HG03095 (cell line): Measurements from ENCODE around the gene RNGTT.
"Not testable (repeated sequence)": the region's sequence is repeated elsewhere in the genome, so short reads cannot be mapped to it uniquely, and the experiment has no call there.

Source experiments
- ATAC-seq: cut with Tn5 transposase; IDR thresholded peaks from one replicate; pipeline ENCODE4 v1.9.1; 2021; ENCODE audit warnings: moderate library complexity; ENCODE audit not compliant: unreplicated experiment

Gene RNGTT

DNA sequence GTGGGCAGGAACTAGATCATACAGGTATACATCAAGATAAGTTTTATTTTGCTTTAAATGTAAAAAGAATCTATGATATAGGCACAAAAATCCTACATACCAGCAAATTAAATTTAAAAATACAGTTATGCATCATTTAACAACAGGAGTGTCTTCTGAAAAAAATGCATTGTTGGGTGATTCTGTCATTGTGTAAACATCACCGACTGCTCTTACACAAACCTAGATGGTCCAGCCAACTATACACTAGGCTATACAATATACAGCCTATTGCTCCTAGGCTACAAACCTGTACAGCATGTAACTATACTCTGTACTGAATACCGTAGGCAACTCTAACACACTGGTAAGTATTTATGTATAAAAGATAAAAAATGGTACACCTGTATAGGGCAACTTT is 139.4 kb downstream of the RNGTT start:
- no peak for ATAC-seq

DNA sequence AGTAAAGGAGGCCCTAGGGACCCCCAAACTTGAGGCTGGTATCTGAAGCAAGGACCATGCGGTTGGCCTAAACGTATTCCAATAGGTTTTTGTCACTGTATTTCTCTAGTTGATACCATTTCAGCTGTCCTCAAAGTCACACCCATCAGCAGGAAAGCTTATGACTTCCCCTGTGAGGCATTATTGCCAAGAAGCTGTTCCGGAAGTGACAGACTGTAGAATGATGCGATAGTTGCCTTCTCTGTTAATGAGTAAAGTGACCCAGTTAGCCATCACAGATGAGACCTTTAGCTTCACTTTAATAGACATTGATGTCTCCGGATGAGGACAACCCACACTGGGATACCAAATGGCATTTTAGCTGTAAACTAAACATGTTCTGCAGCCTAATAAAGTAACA is 147.9 kb downstream of the RNGTT start:
- ATAC-seq, result no peak

DNA sequence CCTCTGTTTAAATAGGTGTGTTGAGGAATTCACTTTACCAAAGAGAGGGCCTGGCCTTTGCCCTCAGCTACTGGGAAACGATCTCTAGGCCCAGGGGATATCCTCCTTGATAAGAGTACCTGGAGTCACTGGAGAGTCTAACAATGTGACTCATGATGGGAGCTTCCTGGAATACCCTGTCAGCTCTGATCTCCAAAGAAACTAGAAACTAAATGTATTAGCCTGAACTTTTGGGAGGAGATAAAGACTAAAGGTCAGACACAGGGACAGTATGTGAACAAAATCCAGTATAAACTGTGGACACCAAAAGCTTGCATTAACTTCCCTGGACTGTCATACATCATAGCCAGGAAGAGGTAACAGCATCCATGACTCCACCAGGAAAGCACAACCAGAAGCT is 148.5 kb downstream of the RNGTT start:
- no peak for ATAC-seq

DNA sequence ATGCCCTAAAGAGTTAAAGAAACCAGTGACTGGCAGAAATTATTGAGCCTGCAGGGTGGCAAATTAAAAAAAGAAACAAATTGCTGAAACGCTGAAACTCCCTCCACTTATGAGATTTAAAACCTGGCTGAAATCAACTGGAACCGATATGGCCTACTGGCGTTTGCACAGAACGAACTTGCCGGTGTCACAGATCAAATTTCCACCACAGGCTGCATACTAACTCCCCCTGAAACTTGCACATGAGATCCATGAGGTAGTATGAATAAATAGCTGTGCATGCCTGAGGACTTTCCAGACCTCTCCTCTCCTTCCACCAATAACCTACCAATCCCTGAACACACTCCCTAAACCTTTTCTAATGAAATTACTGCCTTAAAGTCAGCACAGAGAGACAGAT is 150.4 kb downstream of the RNGTT start:
- ATAC-seq, result no peak

DNA sequence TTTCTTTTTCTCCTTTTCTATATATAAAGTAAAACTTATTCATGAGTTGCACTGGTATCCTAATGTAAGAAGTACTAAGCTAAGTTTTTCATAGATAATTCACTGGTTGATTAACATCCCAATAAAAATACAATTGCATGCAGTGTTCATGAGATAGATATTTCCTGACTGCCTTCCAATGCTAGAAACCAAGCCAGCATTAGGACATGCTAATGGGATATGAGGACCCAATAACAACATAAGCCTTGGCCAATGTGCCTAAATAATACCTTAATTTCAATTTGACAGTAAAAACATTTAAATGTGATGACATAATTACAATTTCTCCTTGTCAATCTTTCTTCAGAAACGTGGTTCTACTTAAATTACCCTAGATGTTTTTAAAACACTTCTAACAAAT is 152.7 kb downstream of the RNGTT start:
- no peak for ATAC-seq

DNA sequence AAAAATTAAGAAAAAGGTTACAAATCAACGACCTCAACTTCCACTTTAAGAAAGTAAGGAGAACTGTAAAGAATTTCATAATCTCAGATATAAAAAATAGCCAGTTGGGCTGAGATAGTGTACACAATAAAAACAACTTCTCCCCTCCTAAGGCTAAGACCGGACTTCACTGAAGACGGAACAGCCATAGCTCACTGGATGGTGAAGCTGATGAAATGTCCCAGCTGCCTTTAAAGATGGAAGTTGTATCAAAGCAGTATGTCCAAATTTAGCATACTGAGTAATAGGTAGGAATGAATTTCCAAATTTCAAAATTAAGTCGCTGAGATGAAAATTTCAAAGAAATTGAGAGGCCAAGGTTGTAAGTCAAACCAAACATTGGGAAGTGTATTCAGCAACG is 153.3 kb downstream of the RNGTT start:
- ATAC-seq, result no peak

DNA sequence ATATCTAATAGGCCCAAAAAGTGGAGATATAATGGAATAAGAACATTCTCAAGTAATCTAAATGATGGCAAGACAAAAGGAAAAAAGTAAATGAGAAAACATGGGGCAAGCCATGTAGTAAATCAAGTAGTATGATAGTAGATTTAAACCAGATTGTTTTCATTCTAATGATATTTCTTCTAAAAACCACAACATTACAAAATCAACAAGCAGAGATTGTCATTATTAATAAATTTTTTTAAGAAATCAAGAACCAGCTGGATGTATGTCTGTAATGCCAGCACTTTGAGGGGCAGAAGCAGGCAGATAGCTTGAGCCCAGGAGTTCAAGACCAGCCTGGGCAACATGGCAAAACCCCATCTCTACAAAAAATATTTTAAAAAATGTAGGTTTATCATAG is 155.0 kb downstream of the RNGTT start:
- no peak for ATAC-seq

DNA sequence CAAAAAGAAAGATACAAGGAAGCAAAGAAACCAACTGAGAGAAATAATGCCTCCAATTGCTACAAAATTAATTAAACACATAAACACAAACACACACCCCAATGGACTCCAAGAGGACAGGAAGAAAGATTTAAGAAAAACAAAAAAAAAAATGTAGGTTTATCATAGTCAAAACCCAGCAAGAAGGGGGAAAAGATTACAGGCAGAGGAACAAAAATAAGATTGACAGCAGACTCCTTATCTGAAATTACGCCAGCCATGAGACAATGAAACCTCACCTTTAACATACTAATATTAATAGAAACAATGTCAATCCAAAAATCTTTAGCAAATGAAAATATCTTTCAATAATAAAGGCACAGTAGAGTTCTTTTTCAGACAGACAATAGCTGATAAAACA is 155.8 kb downstream of the RNGTT start:
- ATAC-seq, result no peak

DNA sequence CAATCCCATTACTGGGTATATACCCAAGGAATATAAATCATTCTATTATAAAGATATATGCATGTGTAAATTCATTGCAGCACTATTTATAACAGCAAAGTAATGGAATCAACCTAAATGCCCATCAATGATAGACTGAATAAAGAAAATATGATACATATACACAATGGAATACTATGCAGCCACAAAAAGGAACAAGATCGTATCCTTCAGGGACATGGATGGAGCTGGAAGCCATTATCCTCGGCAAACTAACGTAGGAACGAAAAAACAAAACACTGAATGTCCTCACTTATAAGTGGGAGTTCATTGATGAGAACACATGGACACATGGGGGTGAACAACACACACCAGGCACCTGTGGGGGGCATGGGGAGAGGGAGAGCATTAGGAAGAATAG is 156.7 kb downstream of the RNGTT start:
- no peak for ATAC-seq

DNA sequence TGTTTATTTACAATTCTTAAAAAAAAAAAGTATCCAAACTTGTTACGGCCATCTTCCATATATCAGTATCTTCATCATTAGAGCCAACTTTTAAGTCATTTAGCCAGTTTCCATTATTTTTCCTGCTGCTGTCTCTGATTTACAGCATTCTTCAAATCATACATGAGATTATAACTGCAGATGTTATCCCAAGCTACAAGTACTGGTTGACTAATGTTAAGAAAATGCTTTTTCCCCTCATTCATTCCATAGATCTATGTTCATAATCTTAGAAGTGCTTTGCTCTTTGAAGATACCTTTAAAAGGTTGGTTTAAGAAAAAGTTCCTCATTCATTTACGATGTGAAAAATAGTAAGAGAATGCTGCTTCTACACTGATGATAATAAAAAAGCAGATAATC is 158.7 kb downstream of the RNGTT start:
- no peak for ATAC-seq

DNA sequence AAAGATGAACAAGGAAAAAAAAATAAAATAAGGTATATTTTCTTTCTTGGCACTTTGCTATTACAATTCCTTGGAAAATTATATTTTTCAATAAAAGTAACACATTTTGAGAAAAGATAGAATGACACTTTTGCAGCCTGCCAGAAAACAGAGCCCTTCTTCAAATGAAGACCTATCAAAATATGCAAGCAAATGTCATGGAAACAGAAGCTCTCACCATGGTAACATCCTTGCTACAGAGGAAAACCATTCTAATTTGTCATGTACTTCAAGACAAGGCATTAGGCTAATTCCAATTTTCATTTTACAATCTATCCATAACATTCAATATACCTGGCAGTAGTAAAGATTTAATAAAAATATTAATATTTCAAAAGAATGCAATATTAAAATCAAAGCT is 177.9 kb downstream of the RNGTT start:
- no peak for ATAC-seq

DNA sequence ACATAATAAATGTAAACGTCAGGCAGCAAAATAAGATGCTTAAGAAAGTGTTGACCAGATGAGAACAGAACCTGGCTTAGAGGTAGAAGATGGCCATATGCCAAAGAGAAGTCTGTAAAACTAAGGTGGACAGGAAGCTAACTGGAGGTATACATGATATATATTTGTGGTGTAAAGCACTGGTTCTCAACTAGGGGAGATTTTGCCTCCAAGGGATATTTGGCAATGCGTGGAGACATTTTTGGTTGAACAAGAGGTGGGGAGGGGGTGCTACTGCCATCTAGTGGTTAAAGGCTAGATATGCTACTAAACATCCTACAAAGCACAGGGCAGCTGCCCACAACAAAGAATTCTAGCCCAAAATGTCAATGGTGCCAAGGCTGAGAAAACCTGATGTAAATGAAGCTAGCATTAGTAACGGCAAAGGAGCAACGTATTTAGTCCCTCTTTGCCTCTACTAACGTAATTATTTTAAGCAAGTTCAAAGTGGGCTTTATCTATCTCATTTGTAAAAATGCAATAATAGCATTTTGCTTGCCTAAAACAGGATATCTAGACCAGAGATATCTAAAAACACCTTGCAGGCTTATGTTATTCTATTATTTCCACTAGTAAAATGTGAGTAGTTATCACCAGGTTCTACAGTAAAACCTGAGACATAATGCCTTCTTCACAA is 182.6 kb downstream of the RNGTT start:
- no peak for ATAC-seq

DNA sequence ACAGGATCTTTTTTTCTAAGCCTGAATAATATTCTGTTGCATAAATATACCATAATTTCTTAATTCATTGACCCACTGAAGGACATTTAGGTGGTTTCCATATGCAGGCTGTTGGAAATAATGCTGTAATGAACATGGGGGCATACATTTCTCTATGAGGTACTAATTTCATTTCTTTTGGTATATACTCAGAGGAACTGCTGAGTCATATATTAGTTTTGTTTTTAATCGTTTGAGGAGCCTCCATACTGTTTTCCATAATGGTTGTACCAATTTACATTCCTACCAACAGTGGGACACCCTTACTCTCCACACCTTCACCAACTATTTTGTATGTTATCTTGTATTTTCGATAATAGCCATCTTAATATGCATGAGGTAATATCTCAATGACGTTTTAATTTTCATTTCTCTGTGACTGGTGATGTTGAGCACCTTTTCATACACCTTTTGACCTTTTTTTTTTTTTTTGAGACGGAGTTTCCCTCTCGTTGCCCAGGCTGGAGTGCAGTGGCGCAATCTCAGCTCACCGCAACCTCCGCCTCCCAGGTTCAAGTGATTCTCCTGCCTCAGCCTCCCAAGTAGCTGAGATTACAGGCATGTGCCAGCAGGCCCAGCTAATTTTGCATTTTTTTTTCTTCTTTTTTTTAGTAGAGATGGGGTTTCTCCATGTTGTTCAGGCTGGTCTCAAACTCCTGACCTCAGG is 187.4 kb downstream of the RNGTT start:
- ATAC-seq, result no peak

DNA sequence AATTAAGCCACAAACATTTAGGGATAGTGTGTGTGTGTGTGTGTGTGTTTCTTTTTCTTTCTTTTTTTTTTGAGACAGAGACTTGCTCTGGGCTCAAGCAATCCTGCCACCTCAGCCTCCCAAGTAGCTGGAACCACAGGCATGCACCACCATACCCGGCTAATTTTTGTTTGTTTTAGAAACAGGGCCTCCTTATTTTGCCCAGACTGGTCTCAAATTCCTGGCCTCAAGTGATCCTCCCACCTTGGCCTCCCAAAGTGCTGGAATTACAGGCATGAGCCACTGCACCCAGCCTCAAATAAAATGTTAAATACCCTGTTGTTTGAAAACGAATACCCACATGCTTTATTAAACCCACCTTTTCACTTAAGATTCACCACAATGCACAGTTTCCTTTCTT is 195.3 kb downstream of the RNGTT start:
- ATAC-seq, result not testable (repeated sequence)

DNA sequence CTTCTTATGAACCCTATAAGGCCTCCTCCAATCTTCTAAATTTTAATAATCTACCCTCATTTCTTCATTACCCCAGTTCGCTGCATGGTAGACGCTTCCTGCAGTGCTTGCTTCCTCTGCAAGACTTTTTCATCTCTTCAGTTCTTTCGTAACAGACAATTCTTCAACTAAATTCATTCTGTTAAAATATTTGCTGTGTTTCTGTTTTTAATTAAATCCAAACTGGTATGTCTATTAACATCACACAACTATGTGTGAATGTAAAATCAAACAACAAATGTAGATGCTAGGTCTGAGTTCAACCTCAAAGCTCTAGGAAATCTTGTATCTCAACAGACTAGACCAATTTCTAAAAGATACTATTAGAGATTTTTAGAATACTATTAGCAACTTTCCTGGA is 199.3 kb downstream of the RNGTT start:
- ATAC-seq, result no peak

DNA sequence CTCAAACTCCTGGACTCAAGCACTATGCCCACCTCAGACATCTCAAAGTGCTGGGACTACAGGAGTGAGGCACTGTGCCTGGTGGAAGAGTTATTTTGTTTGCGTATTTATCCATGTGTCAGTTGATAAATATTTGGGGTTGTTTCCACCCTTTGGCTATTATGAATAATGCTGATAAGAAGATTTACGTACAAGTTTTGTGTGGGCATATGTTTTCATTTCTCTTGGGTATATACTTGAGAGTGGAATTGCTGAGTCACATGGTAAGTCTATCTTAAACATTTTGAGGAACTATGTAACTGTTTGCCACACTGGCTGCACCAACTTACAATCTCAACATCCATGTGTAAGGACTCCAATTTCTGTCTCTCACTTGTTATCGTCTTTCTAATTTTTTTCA is 200.3 kb downstream of the RNGTT start:
- ATAC-seq, result no peak

DNA sequence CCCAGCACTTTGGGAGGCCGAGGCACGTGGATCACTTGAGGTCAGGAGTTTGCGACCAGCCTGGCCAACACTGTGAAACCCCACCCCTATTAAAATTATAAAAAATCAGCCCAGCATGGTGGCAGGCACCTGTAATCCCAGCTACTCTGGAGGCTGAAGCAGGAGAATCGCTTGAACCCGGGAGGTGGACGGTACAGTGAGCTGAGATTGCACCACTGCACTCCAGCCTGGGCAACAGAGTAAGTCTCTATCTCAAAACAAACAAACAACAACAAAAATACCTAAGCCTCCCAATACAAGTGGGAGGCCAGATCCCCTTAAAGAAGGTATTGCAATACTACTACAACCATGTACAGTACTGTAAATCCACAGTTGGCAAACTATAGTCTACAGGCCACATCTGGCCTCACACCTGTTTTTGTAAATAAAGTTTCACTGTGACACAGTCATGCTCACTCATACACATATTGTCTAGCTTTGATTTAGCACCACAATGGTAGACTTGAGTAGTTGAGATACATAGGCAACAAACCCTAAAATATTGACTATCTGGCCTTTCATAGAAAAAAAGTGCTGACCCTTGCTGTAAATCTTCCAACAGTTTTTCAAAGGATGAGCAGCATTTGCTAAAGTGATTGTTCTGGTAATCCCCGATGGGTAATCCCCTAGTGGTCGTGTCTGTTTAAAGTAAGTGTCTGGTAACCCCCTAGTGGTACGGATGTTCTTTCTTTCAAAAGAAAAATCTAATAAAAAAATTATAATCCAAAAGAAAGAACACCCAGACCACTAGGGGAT is 202.0 kb downstream of the RNGTT start:
- peak; percentile 60 for ATAC-seq

DNA sequence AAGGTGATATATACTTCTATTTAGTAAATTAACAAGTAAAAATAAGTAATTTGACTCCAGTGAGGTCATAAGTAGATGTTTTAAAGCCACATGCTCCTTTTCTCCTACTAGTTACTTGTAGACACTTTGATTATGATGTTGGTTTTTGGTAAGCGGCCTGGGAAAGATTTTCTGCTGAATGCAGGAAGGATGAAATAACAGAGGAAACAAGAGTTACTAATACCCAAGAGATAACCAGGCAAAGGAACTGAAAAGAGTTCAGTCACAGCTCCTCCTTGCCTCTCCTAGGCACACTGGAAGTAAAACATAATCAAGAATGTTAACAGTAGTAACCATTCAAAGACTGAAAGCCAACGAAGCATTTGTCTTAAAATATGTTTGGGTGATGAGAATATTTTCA is 203.3 kb downstream of the RNGTT start:
- no peak for ATAC-seq

DNA sequence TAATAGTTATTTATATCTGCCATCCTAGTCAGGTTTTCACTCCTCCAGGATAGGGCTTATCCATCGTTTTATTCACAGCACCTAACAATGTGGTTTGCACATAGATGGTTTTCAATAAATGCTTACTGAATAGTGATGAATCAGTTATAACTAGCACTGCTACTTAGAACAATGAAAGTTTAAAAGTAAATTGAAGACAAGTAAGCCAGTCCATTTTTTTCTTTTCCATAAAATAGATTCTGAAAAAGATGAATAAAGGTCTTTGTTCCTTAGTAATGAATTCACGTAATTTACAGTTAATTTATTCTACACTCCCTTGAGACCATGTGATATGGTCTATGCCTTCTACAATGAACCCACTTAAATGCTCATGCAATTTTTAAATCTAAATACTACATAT is 212.5 kb downstream of the RNGTT start:
- no peak for ATAC-seq

DNA sequence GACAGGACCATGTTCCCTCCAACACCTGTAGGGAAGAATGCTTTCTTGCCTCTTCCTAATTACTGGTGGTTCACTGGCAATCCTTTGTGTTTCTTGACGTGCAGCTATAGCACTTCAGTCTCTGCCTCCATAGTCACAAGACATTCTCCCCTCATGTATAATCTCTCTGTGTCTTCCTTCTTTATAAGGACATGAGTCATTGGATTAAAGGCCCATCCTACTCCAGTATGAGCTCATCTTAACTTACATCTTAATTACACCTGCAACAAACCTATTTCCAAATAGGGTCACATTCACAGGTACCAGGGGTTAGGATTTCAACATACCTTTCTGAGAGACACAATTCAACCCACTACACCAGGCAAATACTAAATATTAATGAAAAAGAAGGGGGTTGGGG is 213.6 kb downstream of the RNGTT start:
- no peak for ATAC-seq

DNA sequence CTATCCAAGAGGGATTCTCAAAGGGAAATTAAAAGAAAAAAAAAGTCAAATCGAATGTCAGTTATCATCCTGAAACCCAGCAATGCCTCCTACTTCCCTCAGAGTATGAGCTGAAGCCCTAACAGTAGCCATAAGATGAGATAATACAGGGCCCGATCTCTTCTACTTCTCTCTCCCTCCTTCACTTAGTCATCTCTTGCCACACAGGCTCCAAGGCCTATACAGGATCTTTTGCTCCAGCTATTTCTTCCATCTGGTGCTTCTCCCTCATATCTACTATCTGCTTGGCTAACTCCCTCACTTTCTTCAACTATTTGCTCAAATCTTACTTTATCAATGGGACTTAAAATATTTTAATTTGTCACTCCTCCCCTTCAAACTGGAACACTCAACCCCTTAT is 215.3 kb downstream of the RNGTT start:
- ATAC-seq, result no peak

DNA sequence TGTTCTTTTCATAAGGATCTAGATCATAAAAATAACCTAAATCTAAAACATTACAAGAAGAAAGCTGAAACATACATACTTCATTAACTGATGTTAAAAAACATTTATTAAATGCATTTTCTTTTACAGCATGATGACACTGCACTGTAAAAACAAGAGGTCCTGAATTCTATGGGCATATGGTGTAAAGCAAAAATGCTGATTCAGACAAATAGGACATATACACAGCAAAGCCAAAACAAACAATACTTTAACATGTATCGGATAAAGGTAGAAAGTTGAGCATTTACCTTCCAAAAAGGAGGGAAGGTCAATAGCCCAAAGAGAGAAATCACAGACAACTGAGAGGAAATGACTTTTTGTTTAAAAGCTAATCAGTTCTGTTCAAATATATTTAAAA is 221.5 kb downstream of the RNGTT start:
- ATAC-seq, result no peak
